IMR-90 (cell line): Measurements from ENCODE around the gene GARS1. TPM values are rescaled to one million over a fixed set of nuclear protein-coding genes. Genes with fewer than 3 reads are reported as not detected.

Experiments
- ATAC-seq: fragments of 200-7000 bp; cut with Tn5 transposase; 2 replicates; pipeline ENCODE4 v1.9.1; 2020; ENCODE audit warnings: low read depth, mild to moderate bottlenecking, moderate library complexity
- BruUV-seq: library from RNA; stranded (reverse); fragments of 400-500 nt; replicated peaks from 2 replicates; lab custom pipeline; 2021; lab: Mats Ljungman, UMichigan
- CTCF ChIA-PET: fragments of 300-600 bp; formaldehyde crosslinking; extraction: SDS; loops from one replicate; lab custom pipeline; 2021; ENCODE audit warnings: antibody characterized with exemption; lab: Yijun Ruan, JAX
- POLR2A ChIA-PET: fragments of 300-600 bp; sonication (Branson Sonifier 250); formaldehyde crosslinking; loops from one replicate; lab custom pipeline; 2022; ENCODE audit warnings: antibody characterized with exemption; ENCODE audit not compliant: unreplicated experiment; lab: Charles Lee
- DNase-seq: peaks from one replicate; pipeline ENCODE4 v3.0.0; 2013
- H2AFZ ChIP-seq: replicated peaks from 2 replicates; pipeline ENCODE3; 2013; ENCODE audit warnings: low read length, mild to moderate bottlenecking; ENCODE audit not compliant: poor library complexity
- H2AK5ac ChIP-seq: 2 replicates; pipeline ENCODE4 v1.6.1; 2013; ENCODE audit warnings: low read depth, low read length, inconsistent platforms
- H2AK9ac ChIP-seq: replicated peaks from 2 replicates; pipeline ENCODE3; 2013; ENCODE audit warnings: mild to moderate bottlenecking, low read depth, low read length, moderate library complexity; ENCODE audit not compliant: poor library complexity
- H2BK120ac ChIP-seq: 2 replicates; pipeline ENCODE4 v1.6.1; 2013; ENCODE audit warnings: low read depth, low read length, inconsistent platforms
- H2BK15ac ChIP-seq: 3 replicates; pipeline ENCODE4 v1.6.1; 2013; ENCODE audit warnings: low read depth, low read length, inconsistent platforms
- H2BK20ac ChIP-seq: 2 replicates; pipeline ENCODE4 v1.6.1; 2013; ENCODE audit warnings: low read depth, mild to moderate bottlenecking, inconsistent platforms, low read length, moderate library complexity
- H2BK5ac ChIP-seq: 2 replicates; pipeline ENCODE4 v1.6.1; 2013; ENCODE audit warnings: mild to moderate bottlenecking, low read depth, low read length, inconsistent platforms; ENCODE audit not compliant: poor library complexity, severe bottlenecking
- H3K14ac ChIP-seq: replicated peaks from 2 replicates; pipeline ENCODE4 v1.6.1; 2013; ENCODE audit warnings: low read depth, low read length, inconsistent platforms
- H3K18ac ChIP-seq: 2 replicates; pipeline ENCODE4 v1.6.1; 2013; ENCODE audit warnings: low read depth, low read length, control low read depth
- H3K23ac ChIP-seq: 2 replicates; pipeline ENCODE4 v1.6.1; 2013; ENCODE audit warnings: low read depth, low read length, inconsistent platforms
- H3K27ac ChIP-seq: 2 replicates; pipeline ENCODE4 v1.5.1; 2013; ENCODE audit warnings: mild to moderate bottlenecking, control low read depth, low read length; ENCODE audit not compliant: insufficient read depth
- H3K27me3 ChIP-seq: 2 replicates; pipeline ENCODE4 v1.6.1; 2013; ENCODE audit warnings: low read length; ENCODE audit not compliant: control insufficient read depth, insufficient read depth
- H3K36me3 ChIP-seq: 2 replicates; pipeline ENCODE4 v1.6.1; 2013; ENCODE audit warnings: low read length, mixed read lengths; ENCODE audit not compliant: control insufficient read depth, insufficient read depth
- H3K4ac ChIP-seq: 2 replicates; pipeline ENCODE4 v1.6.1; 2013; ENCODE audit warnings: low read depth, low read length, inconsistent platforms
- H3K4me1 ChIP-seq: 2 replicates; pipeline ENCODE4 v1.6.1; 2013; ENCODE audit warnings: low read length, mixed read lengths; ENCODE audit not compliant: control insufficient read depth, insufficient read depth
- H3K4me2 ChIP-seq: 2 replicates; pipeline ENCODE4 v1.6.1; 2013; ENCODE audit warnings: low read depth, mild to moderate bottlenecking, control low read depth, low read length, moderate library complexity
- H3K4me3 ChIP-seq: 2 replicates; pipeline ENCODE4 v1.5.1; 2013; ENCODE audit warnings: low read depth, mild to moderate bottlenecking, control low read depth, low read length, moderate library complexity; ENCODE audit not compliant: insufficient read depth
- H3K56ac ChIP-seq: 2 replicates; pipeline ENCODE4 v1.6.1; 2013; ENCODE audit warnings: low read length, inconsistent platforms; ENCODE audit not compliant: insufficient read depth; ENCODE audit errors: extremely low read depth
- H3K79me1 ChIP-seq, 2 experiments: 2 replicates each; pipeline ENCODE4 v1.6.1; 2013; ENCODE audit warnings: low read length in 2 of 2, inconsistent platforms in 1 of 2, low read depth in 1 of 2
- H3K9ac ChIP-seq: 2 replicates; pipeline ENCODE4 v1.6.1; 2013; ENCODE audit warnings: low read depth, low read length, control low read depth
- H3K9me1 ChIP-seq: 2 replicates; pipeline ENCODE4 v1.6.1; 2013; ENCODE audit warnings: low read length, inconsistent platforms; ENCODE audit not compliant: insufficient read depth
- H3K9me3 ChIP-seq: 2 replicates; pipeline ENCODE4 v1.6.1; 2013; ENCODE audit warnings: low read length; ENCODE audit not compliant: control insufficient read depth, insufficient read depth
- H4K20me1 ChIP-seq: 2 replicates; pipeline ENCODE4 v1.6.1; 2013; ENCODE audit warnings: low read length, inconsistent platforms; ENCODE audit not compliant: insufficient read depth
- H4K5ac ChIP-seq: 2 replicates; pipeline ENCODE4 v1.6.1; 2013; ENCODE audit warnings: mild to moderate bottlenecking, low read depth, low read length, control low read depth
- H4K8ac ChIP-seq, 2 experiments: 2 replicates each; pipeline ENCODE4 v1.6.1; 2013; ENCODE audit warnings: low read depth in 2 of 2, low read length in 2 of 2, control low read depth in 1 of 2, inconsistent platforms in 1 of 2
- H4K91ac ChIP-seq: 2 replicates; pipeline ENCODE4 v1.6.1; 2013; ENCODE audit warnings: low read depth, low read length, inconsistent platforms; ENCODE audit not compliant: insufficient read depth
- CEBPB ChIP-seq: IDR thresholded peaks from 2 replicates; pipeline ENCODE4 v1.6.1; 2012; ENCODE audit warnings: low read depth, low read length, improper control_type of control experiment
- CTCF ChIP-seq: conservative IDR thresholded peaks from 2 replicates; pipeline ENCODE4 v1.5.1; 2012; ENCODE audit warnings: mild to moderate bottlenecking, low read depth, low read length, improper control_type of control experiment
- RAD21 ChIP-seq: IDR thresholded peaks from 2 replicates; pipeline ENCODE4 v1.6.1; 2012; ENCODE audit warnings: low read length, improper control_type of control experiment
- RFX5 ChIP-seq: IDR thresholded peaks from 2 replicates; pipeline ENCODE4 v1.8.0; 2012; ENCODE audit warnings: low read depth, mild to moderate bottlenecking, low read length, moderate library complexity
- WGBS, 2 experiments: methylation state at CpG; one replicate each; pipeline versions ENCODE4 v1.1.5 to v1.1.7; 2013; ENCODE audit warnings: missing lambda C conversion rate in 2 of 2; ENCODE audit not compliant: insufficient read length in 1 of 2; ENCODE audit errors: extremely low coverage in 2 of 2; 5-methylcytosine and 5-hydroxymethylcytosine counted together
- dilution Hi-C: fragments of 300-500 bp; cut with HindIII; formaldehyde crosslinking; loops from one replicate; pipeline ENCODE4 v1.14.3; 2018; ENCODE audit warnings: low sequenced_read_pairs; ENCODE audit not compliant: unreplicated experiment
- in situ Hi-C: fragments of 300-500 bp; cut with MboI; formaldehyde crosslinking; loops from 3 replicates; pipeline ENCODE4 v1.14.3; 2019; ENCODE audit warnings: low sequenced_read_pairs, inconsistent platforms, mixed read lengths
- intact Hi-C: fragments of 100-400 bp; cut with micrococcal nuclease; formaldehyde crosslinking; loops from 2 replicates; pipeline ENCODE4 v1.10.0; 2022
- polyA plus RNA-seq, 3 experiments: library from polyadenylated mRNA; depleted of rRNA; stranded (reverse); fragments of >200 nt; gene quantifications; 2 replicates each; pipeline ENCODE4 v1.2.3, GENCODE V29; 2012; ENCODE audit warnings: low replicate concordance in 1 of 3
- total RNA-seq: library from RNA; depleted of rRNA; stranded (reverse); fragments of >200 nt; gene quantifications from 2 replicates; pipeline ENCODE4 v1.2.3, GENCODE V29; 2012

Gene GARS1
- total and polyA plus RNA-seq, 2 of the 4 experiments (the other 2 are of a cell fraction), result 105 to 551 TPM

GRCh38 chr7:30595436-30596013 lies 847 bp downstream of the GARS1 start:
- H3K4me3 ChIP-seq, result peak overlapping the region; percentile 72
- ATAC-seq, result no peak
- peaks cover 15 to 31% of the 10 kb centered on the region in 2 experiments for H3K79me1 ChIP-seq
- H3K9me3 ChIP-seq, result no peaks in the 10 kb centered on the region
- H2AK5ac ChIP-seq, result peak overlapping the region; percentile 88
- DNase-seq, result no peak
- peak overlapping the region; percentile 4; the same call in 1 of the 3 replicates for H2BK15ac ChIP-seq
- peak overlapping the region; percentile 48 for H4K5ac ChIP-seq
- H3K23ac ChIP-seq, result peak overlapping the region; percentile 89
- TSS peak; percentile 61 for BruUV-seq
- peaks cover 5% of the 10 kb centered on the region for H3K4me1 ChIP-seq
- peak overlapping the region; percentile 91 for H2AFZ ChIP-seq
- peak overlapping the region; percentile 16 for H3K18ac ChIP-seq
- dilution Hi-C loops (no loop called here), intact Hi-C loops (loop anchor here (5.0 kb wide), 1 partner anchor 37 kb away; no protein-coding TSS in a partner anchor), in situ Hi-C loops (no loop called here)
- H2AK9ac ChIP-seq, result peak overlapping the region; percentile 98
- H2BK20ac ChIP-seq, result no peak overlapping the region
- CTCF ChIA-PET, result interaction anchor here (0.8 kb wide), 1 partner anchor 124 kb away, joined by 3 read pairs; no protein-coding TSS in a partner anchor
- no peaks in the 10 kb centered on the region for H3K27me3 ChIP-seq
- peak overlapping the region; percentile 53 to 80 for H4K8ac ChIP-seq
- H2BK120ac ChIP-seq, result peak overlapping the region; percentile 53
- H3K9me1 ChIP-seq, result no peaks in the 10 kb centered on the region; the same call in 1 of the 2 replicates
- H3K14ac ChIP-seq, result peak overlapping the region; percentile 80
- H3K4me2 ChIP-seq, result peak overlapping the region; percentile 98
- H4K20me1 ChIP-seq, result peaks cover 26% of the 10 kb centered on the region; the same call in 1 of the 2 replicates
- peak overlapping the region; percentile 100 for H3K9ac ChIP-seq
- H3K4ac ChIP-seq, result peak overlapping the region; percentile 89
- peak overlapping the region; percentile 97 for H3K56ac ChIP-seq
- peak overlapping the region; percentile 92 for H4K91ac ChIP-seq
- POLR2A ChIA-PET, result no interaction called here
- peak overlapping the region; percentile 90 for H3K27ac ChIP-seq
- H2BK5ac ChIP-seq, result peak overlapping the region; percentile 83
- peaks cover 8% of the 10 kb centered on the region for H3K36me3 ChIP-seq
- no CpG with 5 or more reads among the region's 13 CpGs for WGBS, 2 experiments
- TF ChIP-seq RAD21, result no peak
- no peak for TF ChIP-seq CTCF
- no peak for TF ChIP-seq CEBPB
- TF ChIP-seq RFX5, result no peak
